GM12891 (cell line): ENCODE data around the gene SPAG5. TPM values are rescaled to one million over a fixed set of nuclear protein-coding genes. Genes with fewer than 3 reads are reported as not detected.

Experiments used
- DNase-seq: peaks from one replicate; pipeline ENCODE4 v3.0.0; 2011; ENCODE audit warnings: low spot score; ENCODE audit not compliant: insufficient read length
- FAIRE-seq: peaks from 2 replicates; lab custom pipeline; 2011; peaks lifted over from hg19 to GRCh38; lab: Jason Lieb, UNC
- PAX5 ChIP-seq: IDR thresholded peaks from 2 replicates; pipeline ENCODE4 v1.6.1; 2011; ENCODE audit warnings: low read length, moderate library complexity, mild to moderate bottlenecking; ENCODE audit not compliant: insufficient read depth, severe bottlenecking
- POLR2A ChIP-seq: IDR thresholded peaks from 2 replicates; pipeline ENCODE4 v1.6.1; 2011; ENCODE audit warnings: low read depth, low read length, control low read depth
- POLR2AphosphoS5 ChIP-seq: IDR thresholded peaks from 2 replicates; pipeline ENCODE4 v1.6.1; 2011; ENCODE audit warnings: low read depth, low read length, control low read depth
- POU2F2 ChIP-seq: IDR thresholded peaks from 2 replicates; pipeline ENCODE4 v1.6.1; 2011; ENCODE audit warnings: low read depth, mild to moderate bottlenecking, control low read depth, low read length, moderate library complexity
- SPI1 ChIP-seq: IDR thresholded peaks from 2 replicates; pipeline ENCODE4 v1.6.1; 2011; ENCODE audit warnings: low read depth, low read length, control low read depth
- TAF1 ChIP-seq: IDR thresholded peaks from 2 replicates; pipeline ENCODE4 v1.6.1; 2011; ENCODE audit warnings: low read depth, low read length, control low read depth
- polyA plus RNA-seq: library from polyadenylated mRNA; unstranded; fragments of >200 nt; gene quantifications from one replicate; pipeline ENCODE4 v1.2.1, GENCODE V29; 2012; ENCODE audit warnings: low read depth, missing spikeins, inconsistent platforms; ENCODE audit not compliant: missing spikeins

The SPAG5 gene, protein sequence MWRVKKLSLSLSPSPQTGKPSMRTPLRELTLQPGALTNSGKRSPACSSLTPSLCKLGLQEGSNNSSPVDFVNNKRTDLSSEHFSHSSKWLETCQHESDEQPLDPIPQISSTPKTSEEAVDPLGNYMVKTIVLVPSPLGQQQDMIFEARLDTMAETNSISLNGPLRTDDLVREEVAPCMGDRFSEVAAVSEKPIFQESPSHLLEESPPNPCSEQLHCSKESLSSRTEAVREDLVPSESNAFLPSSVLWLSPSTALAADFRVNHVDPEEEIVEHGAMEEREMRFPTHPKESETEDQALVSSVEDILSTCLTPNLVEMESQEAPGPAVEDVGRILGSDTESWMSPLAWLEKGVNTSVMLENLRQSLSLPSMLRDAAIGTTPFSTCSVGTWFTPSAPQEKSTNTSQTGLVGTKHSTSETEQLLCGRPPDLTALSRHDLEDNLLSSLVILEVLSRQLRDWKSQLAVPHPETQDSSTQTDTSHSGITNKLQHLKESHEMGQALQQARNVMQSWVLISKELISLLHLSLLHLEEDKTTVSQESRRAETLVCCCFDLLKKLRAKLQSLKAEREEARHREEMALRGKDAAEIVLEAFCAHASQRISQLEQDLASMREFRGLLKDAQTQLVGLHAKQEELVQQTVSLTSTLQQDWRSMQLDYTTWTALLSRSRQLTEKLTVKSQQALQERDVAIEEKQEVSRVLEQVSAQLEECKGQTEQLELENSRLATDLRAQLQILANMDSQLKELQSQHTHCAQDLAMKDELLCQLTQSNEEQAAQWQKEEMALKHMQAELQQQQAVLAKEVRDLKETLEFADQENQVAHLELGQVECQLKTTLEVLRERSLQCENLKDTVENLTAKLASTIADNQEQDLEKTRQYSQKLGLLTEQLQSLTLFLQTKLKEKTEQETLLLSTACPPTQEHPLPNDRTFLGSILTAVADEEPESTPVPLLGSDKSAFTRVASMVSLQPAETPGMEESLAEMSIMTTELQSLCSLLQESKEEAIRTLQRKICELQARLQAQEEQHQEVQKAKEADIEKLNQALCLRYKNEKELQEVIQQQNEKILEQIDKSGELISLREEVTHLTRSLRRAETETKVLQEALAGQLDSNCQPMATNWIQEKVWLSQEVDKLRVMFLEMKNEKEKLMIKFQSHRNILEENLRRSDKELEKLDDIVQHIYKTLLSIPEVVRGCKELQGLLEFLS
- polyA plus RNA-seq = 70.4 TPM

DNA sequence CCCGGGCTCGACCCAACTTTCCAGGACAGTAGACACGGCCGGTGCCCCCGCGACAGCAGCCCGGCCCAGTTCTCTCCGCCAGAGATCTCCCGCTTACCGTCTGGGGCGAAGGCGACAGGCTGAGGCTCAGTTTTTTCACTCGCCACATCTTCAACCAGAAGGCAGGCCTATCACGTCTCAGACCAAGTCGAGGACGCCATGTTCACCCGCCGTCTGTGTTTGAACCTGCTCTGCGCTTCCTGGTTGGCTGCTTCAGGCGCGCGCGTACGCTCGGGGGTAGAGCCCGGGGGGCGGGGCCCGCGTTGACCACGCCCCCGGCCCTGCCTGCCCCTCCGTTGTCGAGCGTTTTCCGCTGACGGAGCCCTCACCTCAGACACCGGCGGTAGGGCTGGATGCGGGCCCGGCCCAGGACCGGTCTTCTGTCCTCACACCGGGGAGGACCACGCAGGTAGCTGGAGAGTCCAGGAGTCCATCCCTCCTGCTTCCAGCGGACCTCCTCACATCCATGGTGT is at the start of gene SPAG5:
TSS of gene SPAG5 (minus strand) at position 227 of the 512 bp plus-strand sequence. CDS start at position 148, 79 bp downstream.
- DNase-seq (peak; percentile 95), FAIRE-seq (peak; percentile 90)
- TF ChIP-seq POLR2AphosphoS5 (peak; percentile 89), POLR2A (peak; percentile 89), PAX5 (no peak), TAF1 (peak; percentile 78), POU2F2 (no peak; the same call in 1 of the 2 replicates), SPI1 (no peak)

DNA sequence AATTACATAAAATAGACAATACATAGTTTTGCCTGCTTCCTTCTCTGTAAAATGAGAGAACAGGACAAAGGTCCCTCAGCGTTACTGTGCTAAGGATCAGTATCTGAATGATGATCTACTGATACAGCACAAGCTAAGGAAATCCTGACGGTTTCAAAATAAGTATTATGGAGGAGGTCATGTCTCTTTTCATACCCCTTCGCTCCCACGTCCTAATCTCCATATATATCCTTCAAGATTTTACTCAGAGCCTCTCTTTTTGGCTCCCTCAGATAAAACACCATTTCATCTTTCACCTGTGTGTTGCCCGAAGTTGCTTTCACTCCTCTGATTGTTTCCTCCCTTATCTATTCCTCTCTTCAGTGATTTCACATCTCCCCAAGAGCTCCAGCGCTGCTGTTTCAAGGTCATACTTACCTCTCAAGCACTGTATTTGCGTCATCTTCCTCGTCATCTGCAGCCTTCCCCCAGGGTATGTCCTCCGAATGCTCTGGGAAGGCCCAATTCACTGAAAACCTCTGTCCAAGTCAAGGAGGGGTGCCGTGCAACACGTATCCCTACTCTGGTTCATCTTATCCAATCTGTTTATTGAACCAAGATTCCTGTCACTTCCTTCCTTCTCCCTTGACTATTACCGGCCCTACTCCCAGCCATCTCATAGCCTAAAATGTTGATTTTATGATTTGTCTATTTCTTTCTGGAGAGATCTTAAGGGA is 47.4 kb upstream of the SPAG5 start:
- no peak for TF ChIP-seq TAF1
- no peak for TF ChIP-seq POLR2AphosphoS5
- TF ChIP-seq PAX5 = no peak
- no peak; the same call in 1 of the 2 replicates for TF ChIP-seq POLR2A
- FAIRE-seq (no peak), DNase-seq (no peak)

DNA sequence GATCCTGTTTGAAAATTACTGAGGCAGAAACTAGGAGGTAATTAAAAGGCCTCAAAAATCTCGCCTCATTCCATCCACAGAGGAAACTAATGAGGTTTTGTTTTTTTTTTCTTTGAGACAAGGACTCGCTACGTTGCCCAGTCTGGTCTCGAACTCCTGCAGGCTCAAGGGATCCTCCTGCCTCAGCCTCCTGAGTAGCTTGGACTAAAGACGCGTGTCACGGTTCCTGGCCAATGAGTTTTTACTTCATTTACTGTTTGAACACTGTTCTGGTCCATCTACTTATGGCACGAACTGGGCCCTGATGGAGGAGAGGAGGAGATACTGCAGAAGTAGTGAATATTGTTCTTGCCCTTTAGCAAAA is 46.7 kb upstream of the SPAG5 start:
- FAIRE-seq (no peak), DNase-seq (no peak)
- TF ChIP-seq POLR2AphosphoS5 (no peak), TAF1 (no peak), SPI1 (no peak), PAX5 (no peak), POLR2A (no peak), POU2F2 (no peak)

DNA sequence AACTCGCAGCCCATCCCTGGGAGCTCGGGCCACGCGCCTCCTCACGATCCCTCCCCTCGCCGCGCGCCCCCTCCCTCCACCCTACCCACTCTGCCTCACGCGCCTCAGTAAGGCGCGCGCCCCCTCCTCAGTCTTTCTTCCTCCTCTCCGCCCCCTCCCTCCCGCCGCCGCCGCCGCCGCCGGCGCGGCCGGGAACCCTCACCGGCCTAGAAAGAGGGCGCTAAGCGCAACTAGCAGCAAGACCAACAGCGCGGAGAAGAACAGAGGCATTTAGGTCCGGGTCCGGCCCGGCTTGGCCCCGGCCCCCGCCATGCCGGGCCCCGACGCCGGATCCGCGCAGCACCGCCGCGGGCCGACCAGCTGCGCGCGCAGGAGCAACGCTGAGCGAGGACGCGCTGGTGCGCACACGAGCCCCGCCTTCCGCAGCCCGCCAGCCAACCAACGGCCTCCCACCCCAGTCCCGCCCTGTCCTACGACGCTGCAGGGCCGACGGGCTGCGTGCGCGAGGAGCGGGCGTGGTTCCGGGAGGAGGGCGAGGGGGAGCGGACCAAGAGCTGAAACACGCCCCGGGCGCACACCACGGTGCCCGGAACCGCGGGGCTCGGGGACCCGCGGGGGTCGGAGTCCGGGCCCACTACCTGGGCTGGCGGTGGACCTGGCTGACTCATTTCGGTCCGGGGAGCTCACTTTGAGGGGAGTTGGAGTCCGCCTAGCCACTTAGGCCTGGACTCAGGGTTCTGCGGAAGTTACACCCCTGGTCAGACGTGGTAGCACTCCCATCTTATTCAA is 46.2 kb upstream of the SPAG5 start, which contains the start of gene BLTP2:
TSS of gene BLTP2 (minus strand) at position 372 of the 789 bp plus-strand sequence. CDS start at position 270, 102 bp downstream.
- TF ChIP-seq POU2F2 (no peak), POLR2A (peak; percentile 72; the same call in 1 of the 2 replicates), PAX5 (peak; percentile 66)
- FAIRE-seq (peak; percentile 100), DNase-seq (peak; percentile 97)

DNA sequence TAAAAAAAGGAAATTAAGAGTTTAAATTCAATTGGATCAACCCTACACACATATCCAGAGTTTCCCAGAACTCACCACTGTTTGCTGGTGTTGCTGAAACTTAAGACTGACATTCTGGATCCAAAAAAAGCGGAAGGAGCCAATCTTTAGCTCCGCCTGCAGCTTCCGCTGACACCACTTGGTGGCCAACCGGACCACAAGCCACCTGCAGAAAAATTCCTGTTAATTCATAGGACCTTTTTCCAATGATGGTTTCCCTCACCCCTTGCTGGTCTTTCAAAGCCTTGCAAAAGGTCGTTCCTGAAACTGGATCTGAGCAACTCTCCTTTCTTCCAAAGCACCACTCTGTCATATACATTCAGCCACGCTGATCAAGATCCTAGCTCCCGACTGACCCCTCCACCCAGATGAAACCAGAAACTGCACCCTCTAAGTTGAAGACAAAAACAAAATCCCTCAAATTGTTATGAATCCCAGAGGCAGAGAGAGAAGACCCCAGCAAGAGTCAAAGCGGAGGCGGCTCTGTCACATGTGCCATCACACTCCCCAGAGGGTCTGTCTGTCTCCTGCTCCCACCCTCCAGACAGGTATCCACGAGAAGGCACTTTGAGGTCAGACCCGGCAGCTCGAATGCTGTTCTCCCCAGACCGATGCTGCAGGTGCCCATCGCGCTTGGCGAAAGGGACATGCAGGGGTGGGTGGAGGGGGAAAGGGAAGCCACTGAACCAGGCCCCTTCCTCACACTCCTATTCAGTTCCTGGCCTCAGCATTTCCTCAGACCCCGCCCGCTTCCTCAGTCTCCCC is 45.4 kb upstream of the SPAG5 start:
- TF ChIP-seq POLR2A (no peak), SPI1 (peak; percentile 79)
- peak; percentile 78 for FAIRE-seq
- DNase-seq = peak; percentile 43

DNA sequence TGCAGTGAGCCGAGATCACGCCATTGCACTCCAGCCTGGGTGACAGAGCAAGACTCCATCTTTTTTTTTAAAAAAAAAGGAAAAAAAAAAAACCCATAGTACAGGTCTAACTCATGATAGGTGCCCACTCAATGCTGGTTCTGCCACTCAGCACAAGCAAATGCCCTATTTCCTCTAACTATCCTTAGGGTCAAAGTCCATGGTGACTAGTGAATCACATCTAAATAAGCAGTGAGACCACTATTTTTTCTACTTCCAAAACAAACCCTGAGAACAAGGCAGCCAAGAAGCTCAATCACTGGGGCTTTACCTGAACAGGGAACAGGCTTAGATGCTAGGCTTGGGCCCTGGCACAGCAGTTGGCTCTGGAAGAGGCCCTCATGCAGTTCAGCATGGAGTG is 42.8 kb upstream of the SPAG5 start:
- DNase-seq = no peak
- no peak for TF ChIP-seq POLR2A
- no peak for TF ChIP-seq POU2F2
- TF ChIP-seq TAF1 = no peak
- no peak for TF ChIP-seq PAX5
- TF ChIP-seq SPI1 = no peak
- no peak for TF ChIP-seq POLR2AphosphoS5
- no peak for FAIRE-seq

DNA sequence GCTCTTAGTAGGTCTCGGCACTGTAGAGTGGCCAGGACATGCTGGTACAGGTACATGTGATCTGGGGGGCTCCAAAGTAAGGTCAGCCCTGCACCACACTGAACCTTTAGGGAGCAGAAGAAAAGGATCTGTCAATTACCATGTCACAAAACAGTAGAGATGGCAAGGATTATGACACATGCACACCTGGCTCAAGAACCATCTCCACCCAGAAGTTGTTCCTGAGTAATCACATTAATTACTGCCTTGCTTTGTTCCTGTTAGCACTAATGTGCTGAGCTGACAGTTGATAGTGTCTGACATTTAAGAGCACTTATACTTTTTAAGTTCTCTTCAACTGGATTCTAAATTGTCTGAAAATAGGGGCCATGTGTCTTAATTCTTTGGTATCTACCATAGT is 36.7 kb upstream of the SPAG5 start:
- DNase-seq = no peak
- TF ChIP-seq POLR2AphosphoS5 = no peak
- no peak for TF ChIP-seq POLR2A
- TF ChIP-seq PAX5 = no peak
- TF ChIP-seq TAF1 = no peak
- TF ChIP-seq POU2F2 = no peak
- no peak for TF ChIP-seq SPI1
- FAIRE-seq = no peak
